Stimulated activated CD8-positive, alpha-beta memory T cell treated with anti-CD3 and anti-CD28 coated beads, Interleukin-7, amount 100 ng/mL, for 48 hours (primary cell): Measurements from ENCODE around the gene SORD.
A peak's percentile ranks its signal among the peaks of the same experiment; 100 is the strongest.
"Not testable (repeated sequence)": the region's sequence is repeated elsewhere in the genome, so short reads cannot be mapped to it uniquely, and the experiment has no call there.

Experiments used
- DNase-seq, 2 donors: peaks; one replicate each; pipeline ENCODE4 v3.0.0-alpha.2; 2020; ENCODE audit warnings: low read depth in 1 of 2; ENCODE audit errors: extremely low read depth in 1 of 2

Gene SORD

DNA sequence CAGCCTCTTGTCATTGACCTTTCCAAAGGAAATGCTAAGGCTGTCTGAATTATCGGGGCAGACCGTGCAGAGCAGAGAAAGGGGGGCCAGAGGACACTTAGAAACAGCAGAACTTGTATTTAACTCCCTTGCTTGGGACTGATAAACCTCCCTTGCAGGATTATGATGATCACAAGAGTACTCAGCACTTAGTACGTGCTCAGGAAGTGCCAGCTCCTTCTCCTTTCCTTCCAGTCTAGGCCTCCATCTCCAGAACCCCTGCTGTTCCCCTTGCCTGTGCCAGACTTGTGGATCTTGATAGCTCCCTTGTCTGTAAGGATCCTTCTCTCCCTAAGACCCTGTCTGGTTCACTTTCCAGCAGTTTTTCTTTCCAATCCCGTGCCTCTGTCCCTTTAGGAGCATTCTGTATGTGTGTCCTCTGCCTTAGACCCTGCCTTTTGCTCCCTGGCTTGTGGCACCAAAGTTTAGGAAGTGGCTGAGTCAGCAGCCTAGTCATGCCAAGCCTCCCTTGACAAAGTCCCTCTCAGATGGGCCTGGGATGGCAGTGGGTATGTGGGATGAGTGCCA lies 747 bp downstream of the SORD start:
- DNase-seq = no peak

DNA sequence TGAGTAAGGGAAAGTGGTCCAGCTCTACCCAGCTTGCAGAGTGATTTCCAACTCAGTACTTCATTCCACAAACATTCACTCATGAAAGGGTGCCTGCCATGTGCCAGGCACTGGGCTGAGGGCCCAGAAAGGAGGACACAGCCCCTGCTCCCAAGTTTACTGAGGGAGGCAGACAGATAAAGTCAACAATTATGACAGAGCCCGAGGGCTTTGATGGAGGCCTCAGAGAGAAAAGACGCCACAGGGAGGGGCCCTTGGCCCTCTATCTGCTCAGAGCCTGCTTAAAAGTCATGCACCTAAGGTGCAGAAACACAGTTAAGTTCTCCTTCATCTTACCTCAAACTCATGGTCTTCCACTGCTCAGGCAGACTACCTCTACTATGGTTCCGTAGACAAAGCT lies 1.7 kb downstream of the SORD start:
- DNase-seq = not testable (repeated sequence)

DNA sequence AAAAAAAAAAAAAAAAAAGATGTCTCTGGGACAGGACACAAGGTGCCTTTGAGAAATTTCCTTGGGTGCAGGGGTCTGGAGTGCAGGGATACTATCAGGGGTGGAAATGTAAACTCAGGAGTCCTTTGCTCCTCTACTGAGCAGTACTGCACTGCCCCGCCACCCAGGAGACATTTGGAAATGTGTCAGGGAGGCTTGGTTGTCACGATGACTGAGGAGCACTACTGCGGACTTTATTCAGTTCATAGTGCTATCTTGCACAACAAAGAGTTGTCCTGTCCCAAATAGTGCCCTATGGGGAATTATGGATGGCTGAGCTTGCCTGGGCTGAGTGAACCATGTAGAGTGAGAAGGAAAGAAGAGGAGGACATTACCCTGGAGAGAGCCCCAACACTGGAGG lies 2.6 kb downstream of the SORD start:
- DNase-seq = not testable (repeated sequence)

DNA sequence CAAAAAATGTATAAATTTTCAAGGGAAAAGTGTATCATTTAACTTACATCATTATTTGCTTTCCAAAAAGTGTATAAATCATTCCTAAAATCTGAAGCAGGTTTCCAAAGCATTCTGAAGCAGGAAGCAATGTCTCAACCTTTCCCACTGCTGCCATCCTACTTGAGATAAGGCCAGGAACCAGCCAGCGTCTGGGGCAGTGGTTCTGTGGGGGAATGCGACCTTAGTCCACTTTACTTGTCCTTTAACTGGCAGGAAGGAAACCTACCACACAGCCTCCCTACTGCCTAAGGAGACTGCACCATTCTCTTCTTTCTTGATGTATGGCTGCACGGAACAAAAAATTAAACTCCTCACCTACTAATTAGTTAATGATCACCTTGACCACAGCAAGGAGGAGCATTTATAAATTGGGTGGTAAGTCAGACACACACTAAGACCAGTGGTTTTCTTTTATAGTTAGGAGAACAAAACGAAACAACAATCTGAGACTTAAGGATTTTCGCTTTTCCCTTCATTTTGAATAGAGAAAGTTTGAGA lies 3.7 kb downstream of the SORD start:
- no peak for DNase-seq

DNA sequence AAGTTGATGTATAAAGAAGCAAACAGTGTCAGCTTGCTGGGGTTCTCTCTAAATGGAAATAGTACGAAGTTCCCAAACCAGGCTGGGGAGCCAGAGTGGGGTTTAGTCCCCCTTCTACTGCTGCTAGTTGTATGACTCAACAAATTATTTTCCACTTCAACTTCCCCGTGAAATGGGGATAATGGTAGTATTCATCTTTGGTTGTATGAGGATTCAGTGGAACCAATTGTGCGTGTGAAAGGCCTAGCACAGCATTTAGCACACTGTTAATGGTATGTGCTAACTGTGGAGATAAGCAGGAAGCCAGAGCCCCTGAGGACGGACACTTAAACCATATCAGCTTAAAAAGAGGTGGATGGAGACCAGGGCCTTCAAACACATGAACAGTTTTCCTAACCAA lies 4.2 kb downstream of the SORD start:
- no peak for DNase-seq

DNA sequence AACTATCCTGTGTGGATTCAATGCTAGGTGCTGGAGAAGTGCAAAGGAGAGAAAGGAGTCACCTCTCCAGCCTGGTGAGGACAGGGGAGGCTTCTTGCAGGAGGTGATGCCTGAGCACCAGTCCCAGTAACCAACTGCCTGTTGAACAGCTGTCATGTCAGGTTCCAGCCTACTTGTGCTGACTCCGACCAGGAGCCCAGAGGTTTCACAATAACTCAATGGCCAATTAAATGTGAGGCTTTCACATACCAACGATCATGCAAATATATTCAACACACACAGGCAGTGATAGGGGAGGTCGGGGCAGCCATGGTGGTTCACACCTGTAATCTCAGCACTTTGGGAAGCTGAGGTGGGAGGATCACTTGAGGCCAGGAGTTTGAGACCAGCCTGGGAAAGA lies 7.7 kb downstream of the SORD start:
- DNase-seq = no peak

DNA sequence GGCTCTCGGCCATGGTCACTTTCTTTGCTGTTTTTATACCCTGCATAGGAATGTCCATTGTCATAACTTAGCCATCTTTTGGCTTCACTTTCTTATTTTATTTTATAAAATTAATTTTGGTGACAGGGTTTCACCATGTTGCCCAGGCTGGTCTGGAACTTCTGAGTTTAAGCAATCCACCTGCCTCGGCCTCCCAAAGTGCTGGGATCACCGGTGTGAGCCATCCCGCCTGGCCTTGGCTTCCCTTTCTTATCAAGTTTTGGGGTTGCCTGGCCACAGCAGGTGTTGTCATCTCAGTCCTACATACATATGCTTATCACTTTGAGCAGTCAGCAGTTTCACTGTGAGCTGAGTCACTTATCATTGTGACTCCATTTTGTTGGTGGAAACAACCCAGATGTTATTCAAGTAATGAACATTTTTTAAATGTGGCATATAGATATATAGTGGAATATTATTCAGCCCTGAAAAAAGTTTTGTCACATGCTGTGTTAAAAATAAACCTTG lies 8.6 kb downstream of the SORD start:
- not testable (repeated sequence) for DNase-seq

DNA sequence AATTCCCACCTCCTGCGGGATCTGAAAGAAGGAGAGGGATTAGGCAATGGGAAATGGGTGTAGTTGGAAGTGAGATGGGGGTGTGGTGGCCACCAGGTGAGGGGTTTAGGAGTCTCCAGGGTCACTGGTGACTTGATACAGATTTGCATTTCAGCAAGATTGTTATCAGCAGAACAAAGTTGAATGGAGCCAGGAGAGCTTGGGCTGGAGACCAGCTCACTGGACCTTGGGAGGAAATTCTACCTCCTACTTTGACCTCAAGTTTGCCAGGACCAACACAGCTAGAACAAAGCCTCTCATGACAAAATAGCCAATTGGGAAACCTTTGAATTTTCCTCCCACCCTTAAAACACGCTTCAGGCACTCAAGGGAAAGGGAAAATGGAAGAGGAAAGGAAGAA lies 9.5 kb downstream of the SORD start:
- DNase-seq = not testable (repeated sequence)

DNA sequence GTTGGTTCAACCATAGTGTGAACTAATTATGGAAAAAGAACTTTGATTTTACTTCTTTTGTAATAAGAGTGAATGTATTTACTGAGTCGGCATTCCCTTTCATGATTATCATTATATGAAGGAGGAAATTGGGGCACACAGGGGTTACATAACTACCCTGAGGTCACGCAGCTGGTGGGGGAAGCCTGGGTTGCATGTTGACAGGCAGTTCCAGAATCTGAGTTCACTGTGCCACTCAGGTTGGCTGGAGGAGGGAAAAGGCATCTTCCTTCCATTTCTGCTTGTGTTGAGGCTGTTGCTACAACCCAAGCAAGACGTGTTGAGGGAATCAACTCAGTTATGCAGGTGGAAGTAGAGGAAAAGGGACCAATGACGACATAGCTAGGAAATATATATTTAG lies 11.1 kb downstream of the SORD start:
- not testable (repeated sequence) for DNase-seq

DNA sequence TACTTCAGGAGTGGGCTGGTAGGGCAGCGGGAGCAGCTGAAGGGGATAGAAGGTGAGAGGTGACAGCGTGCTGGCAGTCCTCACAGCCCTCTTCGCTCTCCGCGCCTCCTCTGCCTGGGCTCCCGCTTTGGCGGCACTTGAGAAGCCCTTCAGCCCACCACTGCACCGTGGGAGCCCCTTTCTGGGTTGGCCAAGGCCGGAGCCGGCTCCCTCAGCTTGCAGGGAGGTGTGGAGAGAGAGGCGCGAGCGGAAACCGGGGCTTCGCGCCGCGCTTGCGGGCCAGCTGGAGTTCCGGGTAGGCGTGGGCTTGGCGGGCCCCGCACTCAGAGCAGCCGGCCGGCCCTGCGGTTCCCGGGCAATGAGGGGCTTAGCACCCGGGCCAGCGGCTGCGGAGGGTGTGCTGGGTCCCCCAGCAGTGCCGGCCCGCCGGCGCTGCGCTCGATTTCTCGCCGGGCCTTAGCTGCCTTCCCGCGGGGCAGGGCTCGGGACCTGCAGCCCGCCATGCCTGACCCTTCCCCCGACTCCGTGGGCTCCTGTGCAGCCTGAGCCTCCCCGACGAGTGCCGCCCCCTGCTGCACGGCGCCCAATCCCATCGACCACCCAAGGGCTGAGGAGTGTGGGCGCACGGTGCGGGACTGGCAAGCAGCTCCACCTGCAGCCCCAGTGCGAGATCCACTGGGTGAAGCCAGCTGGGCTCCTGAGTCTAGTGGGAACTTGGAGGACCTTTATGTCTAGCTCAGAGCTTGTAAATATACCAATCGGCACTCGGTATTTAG lies 11.8 kb downstream of the SORD start:
- DNase-seq = not testable (repeated sequence)

DNA sequence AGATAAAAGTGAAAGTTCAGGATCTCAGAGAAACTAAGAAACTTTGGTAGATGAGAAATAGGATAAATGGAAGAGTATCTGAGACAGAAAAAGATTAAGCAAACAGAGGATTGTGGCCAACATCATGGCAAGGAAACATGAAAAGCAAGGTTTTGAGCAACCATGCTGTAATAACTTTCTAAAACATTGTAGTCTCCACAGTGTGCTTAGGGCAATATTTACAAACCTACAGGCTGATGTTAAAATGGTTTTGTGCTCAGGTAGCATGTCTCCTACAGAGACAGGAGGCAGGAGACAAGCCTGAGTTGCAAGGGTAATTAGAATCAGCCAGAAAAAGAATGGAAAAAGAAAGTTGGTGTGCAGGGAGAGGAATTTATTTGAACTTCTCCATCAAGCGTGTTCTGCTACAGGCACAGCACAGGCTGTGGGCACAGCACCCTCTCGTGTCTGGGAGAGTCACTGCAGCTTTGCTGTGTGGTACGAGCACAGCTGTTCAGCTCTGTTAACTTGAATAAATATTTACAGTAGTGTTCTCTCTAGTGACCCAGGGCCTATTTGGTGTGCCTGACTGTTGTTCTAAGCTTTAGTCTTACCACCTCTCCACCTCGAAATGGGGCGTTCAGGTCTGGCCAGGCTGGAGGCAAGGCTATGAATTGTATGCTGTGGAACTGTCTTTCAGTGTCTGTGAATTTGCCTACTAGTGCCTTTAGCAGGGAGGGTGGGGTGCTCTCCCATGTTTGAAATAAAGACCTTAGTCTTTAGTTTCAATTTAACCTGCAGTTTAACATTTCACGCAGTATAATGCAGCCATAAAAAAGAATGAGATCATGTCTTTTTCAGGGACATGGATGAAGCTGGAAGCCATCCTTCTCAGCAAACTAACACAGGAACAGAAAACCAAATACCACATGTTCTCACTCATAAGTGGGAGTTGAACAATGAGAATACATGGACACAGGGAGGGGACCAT lies 14.1 kb downstream of the SORD start:
- peak; percentile 36 to 44 for DNase-seq

DNA sequence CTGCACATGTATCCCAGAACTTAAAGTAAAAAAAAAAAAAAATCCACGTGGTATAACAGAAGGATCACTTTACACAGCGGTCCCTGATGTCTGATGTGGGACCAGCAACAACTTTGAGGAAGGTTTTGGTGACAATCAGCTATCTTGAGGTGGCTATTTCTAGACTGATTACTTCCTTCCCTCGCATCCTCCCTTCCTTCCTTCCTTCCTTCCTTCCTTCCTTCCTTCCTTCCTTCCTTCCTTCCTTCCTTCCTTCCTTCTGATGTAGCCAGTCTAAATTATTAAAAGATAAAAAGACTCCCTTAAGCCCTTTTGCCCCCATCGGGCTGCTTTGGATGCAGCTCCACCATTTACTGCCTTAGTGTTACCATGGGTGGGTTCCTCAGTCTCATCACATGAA lies 14.9 kb downstream of the SORD start:
- no peak for DNase-seq

DNA sequence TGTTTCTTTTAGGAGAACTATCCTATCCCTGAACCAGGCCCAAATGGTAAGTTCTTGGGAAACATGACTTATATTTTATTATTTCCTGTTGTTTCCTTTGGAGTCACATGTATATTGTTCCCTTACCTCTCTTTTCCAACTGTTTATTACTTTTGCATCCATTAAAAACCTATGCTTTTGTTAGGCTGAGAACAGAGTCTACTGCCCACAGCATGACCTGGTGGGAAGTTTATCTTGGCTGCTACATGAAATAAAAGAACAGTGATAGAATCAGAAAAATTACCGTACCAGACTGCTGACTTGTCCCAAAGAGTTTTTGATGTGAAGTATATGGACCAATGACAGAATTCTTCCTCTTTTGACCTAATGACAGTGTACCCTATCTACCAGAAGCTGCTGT lies 17.4 kb downstream of the SORD start:
- not testable (repeated sequence) for DNase-seq

DNA sequence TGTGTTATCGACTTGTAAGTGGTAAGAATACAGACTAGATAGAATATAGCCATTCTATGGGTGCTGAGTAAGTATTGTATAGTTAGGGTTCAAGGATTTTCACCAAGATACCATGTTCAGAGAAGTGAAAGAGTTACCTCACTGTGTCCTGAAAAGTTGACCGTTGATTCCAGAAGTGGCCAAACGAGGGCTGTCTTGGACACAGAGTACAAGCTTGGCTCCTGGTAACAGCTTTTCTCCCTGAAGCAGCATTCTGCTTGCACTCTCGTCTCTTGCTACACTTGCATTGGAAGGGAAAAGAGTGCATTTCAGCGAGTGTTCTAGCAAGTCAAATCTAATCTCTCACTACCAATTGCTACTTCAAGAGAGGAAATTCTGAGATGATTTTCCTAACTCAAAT lies 18.5 kb downstream of the SORD start:
- DNase-seq = not testable (repeated sequence)

DNA sequence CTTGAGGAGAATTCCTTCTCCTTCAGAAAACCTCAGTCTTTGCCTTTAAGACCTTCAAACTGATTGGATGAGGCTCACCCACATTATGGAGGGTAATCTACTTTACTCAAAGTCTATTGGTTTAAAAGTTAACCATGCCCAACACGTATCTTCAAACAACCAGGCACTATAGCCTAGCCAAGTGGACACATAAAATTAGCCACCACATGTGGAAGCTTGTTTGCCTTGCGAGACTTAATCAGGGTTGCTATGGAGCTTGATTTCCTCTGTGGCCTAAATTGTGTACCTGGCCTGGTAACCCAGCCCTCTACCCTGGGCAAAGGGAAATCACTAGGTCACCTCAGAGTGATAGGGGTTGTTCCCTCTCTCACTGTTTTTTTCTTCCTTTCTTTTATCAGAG lies 19.9 kb downstream of the SORD start:
- DNase-seq = not testable (repeated sequence)

DNA sequence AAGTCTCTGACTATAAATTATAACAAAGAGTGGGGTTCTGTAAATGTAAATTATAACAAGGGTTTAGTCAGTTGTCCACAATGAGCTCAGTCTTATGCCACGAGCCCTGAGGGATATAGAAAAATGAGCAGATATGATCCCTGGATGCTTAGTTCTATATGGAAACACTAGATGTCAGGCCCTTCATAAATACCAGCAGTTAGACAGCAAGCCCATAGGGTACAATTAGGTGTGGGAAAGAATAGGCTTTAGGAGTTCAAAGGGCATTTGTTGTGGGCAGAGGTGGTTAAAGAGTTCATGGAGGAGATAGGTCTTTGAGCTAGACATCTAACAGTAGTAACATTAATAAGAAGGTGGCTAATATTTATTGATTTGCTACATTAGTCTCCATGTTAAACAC lies 21.3 kb downstream of the SORD start:
- DNase-seq = not testable (repeated sequence)

DNA sequence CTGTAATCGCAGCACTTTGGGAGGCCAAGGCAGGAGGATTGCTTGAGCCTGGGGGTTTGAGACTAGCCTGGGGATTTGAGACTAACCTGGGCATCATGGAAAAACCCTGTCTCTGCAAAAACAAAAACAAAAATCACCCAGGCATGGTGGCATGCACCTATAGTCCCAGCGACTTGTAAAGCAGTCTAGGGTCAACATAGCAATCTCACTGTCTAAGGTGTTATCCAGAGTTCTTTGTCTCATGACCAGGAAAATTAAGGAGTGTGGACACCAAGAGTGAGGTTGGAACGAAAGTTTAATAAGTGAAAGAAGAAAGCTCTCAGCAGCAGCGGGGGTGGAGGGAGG lies 25.4 kb downstream of the SORD start:
- not testable (repeated sequence) for DNase-seq

DNA sequence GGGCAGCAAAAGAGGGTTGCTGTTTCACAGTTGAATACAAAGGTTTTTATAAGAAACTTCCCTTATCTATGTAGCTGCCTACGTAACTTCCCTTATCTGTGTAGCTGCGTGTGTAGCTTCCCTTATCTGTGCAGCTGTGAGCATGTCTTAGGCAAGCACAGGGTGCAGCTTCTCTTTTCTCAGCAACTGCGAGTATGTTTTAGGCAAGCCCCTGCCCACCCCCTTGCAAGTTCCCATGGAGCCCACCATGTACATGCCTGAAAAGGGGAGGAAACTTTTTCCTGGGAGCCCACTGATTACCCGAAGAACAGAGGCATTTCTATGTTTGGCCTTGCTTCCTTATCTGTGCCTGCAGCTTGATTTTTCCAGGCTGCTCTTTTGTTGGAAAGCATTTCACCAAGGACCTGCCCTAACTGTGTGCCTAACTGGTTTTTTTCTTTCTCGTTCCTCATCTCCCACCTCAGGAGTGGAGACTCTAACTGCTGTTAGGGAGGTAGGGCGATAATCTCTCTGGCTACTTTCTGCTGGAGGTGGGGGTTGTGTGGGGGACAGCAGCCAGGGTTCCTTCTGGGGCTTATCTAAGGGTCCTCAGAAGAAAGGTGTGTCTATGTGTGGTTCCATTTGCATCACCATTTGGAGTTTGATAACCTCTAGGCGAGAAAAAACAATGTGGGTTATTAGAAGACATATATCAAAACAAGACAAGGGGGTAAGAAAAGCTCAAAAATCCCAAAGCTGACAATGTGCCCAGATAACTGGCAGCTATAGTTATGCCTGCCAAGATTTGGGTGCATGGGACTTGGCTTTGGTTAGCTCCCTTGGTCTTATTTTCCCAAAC lies 26.0 kb downstream of the SORD start:
- DNase-seq = no peak

DNA sequence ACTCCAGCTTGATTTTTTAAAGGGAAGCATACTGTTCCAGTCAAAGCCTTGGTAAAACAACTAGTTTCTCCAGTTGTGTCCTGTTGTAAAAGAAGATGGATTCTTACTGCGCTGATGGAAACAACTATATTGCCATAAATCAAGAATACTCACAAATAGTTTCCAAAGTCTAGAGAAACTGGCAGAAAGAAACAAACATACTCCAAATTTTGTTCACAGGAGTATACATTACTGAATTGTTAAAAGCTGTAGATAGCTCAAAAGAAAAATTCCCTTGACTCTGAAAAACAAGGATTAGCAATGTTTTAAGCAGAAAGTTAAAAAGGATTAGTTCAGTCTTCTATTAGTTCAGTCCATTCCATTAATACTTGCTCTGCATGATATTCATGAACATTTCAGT lies 27.6 kb downstream of the SORD start:
- DNase-seq = no peak

DNA sequence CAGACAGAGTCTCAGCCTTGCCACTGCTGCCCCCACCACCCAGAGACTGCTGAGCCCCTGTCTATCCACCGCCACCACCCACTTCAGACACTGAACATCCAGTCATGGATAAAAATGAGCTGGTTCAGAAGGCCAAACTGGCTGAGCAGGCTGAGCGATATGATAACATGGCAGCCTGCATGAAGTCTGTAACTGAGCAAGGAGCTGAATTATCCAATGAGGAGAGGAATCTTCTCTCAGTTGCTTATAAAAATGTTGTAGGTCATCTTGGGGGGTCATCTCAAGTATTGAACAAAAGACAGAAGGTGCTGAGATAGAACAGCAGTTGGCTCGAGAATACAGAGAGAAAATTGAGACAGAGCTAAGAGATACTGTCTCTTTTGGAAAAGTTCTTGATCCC lies 29.7 kb downstream of the SORD start:
- not testable (repeated sequence) for DNase-seq
